Measurements from ENCODE around the gene KCNQ4. TPM values are rescaled to one million over a fixed set of nuclear protein-coding genes. Genes with fewer than 3 reads are reported as not detected.

The KCNQ4 gene
- polyA plus RNA-seq, 1 donor from 2014 or later, result not detected

- Histone ChIP-seq H3K9me3 (ENCODE audit: low read length) (no peaks in the 10 kb centered on the region), H3K27me3 (ENCODE audit: insufficient read depth, low read depth, low read length) (no peaks in the 10 kb centered on the region), H3K9me2 (ENCODE audit: insufficient read depth, low read length) (no peaks in the 10 kb centered on the region), H3K36me3 (ENCODE audit: insufficient read depth, low read length) (peaks cover 21% of the 10 kb centered on the region), H3F3A (ENCODE audit: insufficient read depth, low read length, poor library complexity, severe bottlenecking) (no peaks in the 10 kb centered on the region), H4K20me1 (ENCODE audit: insufficient read depth) (no peaks in the 10 kb centered on the region), H3K27ac (ENCODE audit: low read length) (no peak overlapping the region), H3K4me3 (ENCODE audit: low read length) (no peak overlapping the region), H2AFZ (ENCODE audit: low read depth, low read length) (no peak overlapping the region), H3K79me2 (replicated peaks; ENCODE audit: insufficient read depth, low read length) (no peaks in the 10 kb centered on the region), H3K9ac (ENCODE audit: low read length) (no peak overlapping the region), H3K4me2 (ENCODE audit: low read length) (no peak overlapping the region)
- TF ChIP-seq CTCF (IDR thresholded peaks at IDR 0.05; ENCODE audit: poor library complexity, severe bottlenecking) (no peak), RAD21 (conservative IDR thresholded peaks at IDR 0.05) (no peak), POLR2AphosphoS5 (IDR thresholded peaks at IDR 0.05) (no peak), EP300 (conservative IDR thresholded peaks at IDR 0.05; ENCODE audit: poor library complexity, severe bottlenecking) (no peak), SMC3 (conservative IDR thresholded peaks at IDR 0.05; ENCODE audit: poor library complexity) (no peak), REST (IDR thresholded peaks at IDR 0.05; ENCODE audit: borderline replicate concordance) (no peak), EZH2 (IDR thresholded peaks at IDR 0.05; ENCODE audit: borderline replicate concordance, insufficient read depth, low read length, poor library complexity, severe bottlenecking) (no peak), TAF1 (IDR thresholded peaks at IDR 0.05; ENCODE audit: low read depth) (no peak), MXI1 (conservative IDR thresholded peaks at IDR 0.05; ENCODE audit: poor library complexity, severe bottlenecking) (no peak)
Observed at GRCh38 chr1:40750451-40750908, 33.1 kb upstream of the KCNQ4 start.

- Histone ChIP-seq H4K20me1 (ENCODE audit: insufficient read depth) (no peaks in the 10 kb centered on the region), H3K4me3 (ENCODE audit: low read length) (no peak overlapping the region), H3K4me2 (ENCODE audit: low read length) (no peak overlapping the region), H2AFZ (ENCODE audit: low read depth, low read length) (no peak overlapping the region), H3K9ac (ENCODE audit: low read length) (no peak overlapping the region), H3K27me3 (ENCODE audit: insufficient read depth, low read depth, low read length) (no peaks in the 10 kb centered on the region), H3K9me3 (ENCODE audit: low read length) (no peaks in the 10 kb centered on the region), H3K27ac (ENCODE audit: low read length) (no peak overlapping the region), H3K79me2 (replicated peaks; ENCODE audit: insufficient read depth, low read length) (no peaks in the 10 kb centered on the region), H3K36me3 (ENCODE audit: insufficient read depth, low read length) (peaks cover 21% of the 10 kb centered on the region), H3K9me2 (ENCODE audit: insufficient read depth, low read length) (no peaks in the 10 kb centered on the region), H3F3A (ENCODE audit: insufficient read depth, low read length, poor library complexity, severe bottlenecking) (no peaks in the 10 kb centered on the region)
- no peak for TF ChIP-seq CTCF (IDR thresholded peaks at IDR 0.05; ENCODE audit: poor library complexity, severe bottlenecking)
- no peak for TF ChIP-seq REST (IDR thresholded peaks at IDR 0.05; ENCODE audit: borderline replicate concordance)
- TF ChIP-seq EP300 (conservative IDR thresholded peaks at IDR 0.05; ENCODE audit: poor library complexity, severe bottlenecking), result no peak
- TF ChIP-seq RAD21 (conservative IDR thresholded peaks at IDR 0.05), result no peak
- no peak for TF ChIP-seq TAF1 (IDR thresholded peaks at IDR 0.05; ENCODE audit: low read depth)
- no peak for TF ChIP-seq SMC3 (conservative IDR thresholded peaks at IDR 0.05; ENCODE audit: poor library complexity)
- TF ChIP-seq EZH2 (IDR thresholded peaks at IDR 0.05; ENCODE audit: borderline replicate concordance, insufficient read depth, low read length, poor library complexity, severe bottlenecking), result no peak
- no peak for TF ChIP-seq POLR2AphosphoS5 (IDR thresholded peaks at IDR 0.05)
- no peak for TF ChIP-seq MXI1 (conservative IDR thresholded peaks at IDR 0.05; ENCODE audit: poor library complexity, severe bottlenecking)
Observed at GRCh38 chr1:40751802-40752201, 31.8 kb upstream of the KCNQ4 start.
